Activated CD4-positive, alpha-beta T cell treated with anti-CD3 and anti-CD28 coated beads, Interleukin-2, amount 10 ng/mL, durations not matched to agents 24 days and 14 days (primary cell): ENCODE measurements around the gene AMOTL2. TPM values are rescaled to one million over a fixed set of nuclear protein-coding genes. Genes with fewer than 3 reads are reported as not detected.
A peak's percentile ranks its signal among the peaks of the same experiment; 100 is the strongest.

ENCODE experiments used
- DNase-seq: peaks from one replicate; pipeline ENCODE4 v3.0.0; 2022
- H3K27ac Mint-ChIP-seq: one replicate; pipeline ENCODE4 v1.8.0; 2022; ENCODE audit warnings: mild to moderate bottlenecking, mixed read lengths
- H3K27me3 Mint-ChIP-seq: one replicate; pipeline ENCODE4 v1.8.0; 2022; ENCODE audit warnings: mixed read lengths
- H3K36me3 Mint-ChIP-seq: one replicate; pipeline ENCODE4 v1.8.0; 2022; ENCODE audit warnings: low read depth, mild to moderate bottlenecking, mixed read lengths
- H3K4me1 Mint-ChIP-seq: one replicate; pipeline ENCODE4 v1.8.0; 2021; ENCODE audit warnings: mixed read lengths
- H3K4me3 Mint-ChIP-seq: one replicate; pipeline ENCODE4 v1.8.0; 2022; ENCODE audit warnings: mild to moderate bottlenecking, moderate library complexity, mixed read lengths
- H3K9me3 Mint-ChIP-seq: one replicate; pipeline ENCODE4 v1.8.0; 2021; ENCODE audit warnings: mixed read lengths
- intact Hi-C: fragments of 100-400 bp; cut with micrococcal nuclease; formaldehyde crosslinking; loops from one replicate; pipeline ENCODE4 v1.15.1; 2023
- total RNA-seq: library from RNA; stranded (reverse); gene quantifications from 2 replicates; pipeline ENCODE4 v1.2.3, GENCODE V29; 2022

AMOTL2 gene
- total RNA-seq, 1 donor from 2014 or later: not detected

- peaks cover 53% of the 10 kb centered on the region for H3K27me3 Mint-ChIP-seq
- no peak overlapping the region for H3K4me3 Mint-ChIP-seq
- no peak overlapping the region for H3K27ac Mint-ChIP-seq
- DNase-seq: no peak
- intact Hi-C loops: no loop called here
- H3K36me3 Mint-ChIP-seq: no peaks in the 10 kb centered on the region
- peaks cover 2% of the 10 kb centered on the region for H3K4me1 Mint-ChIP-seq
- no peaks in the 10 kb centered on the region for H3K9me3 Mint-ChIP-seq
Measured at GRCh38 chr3:134312072-134312872, 62.0 kb downstream of the AMOTL2 start.

DNA sequence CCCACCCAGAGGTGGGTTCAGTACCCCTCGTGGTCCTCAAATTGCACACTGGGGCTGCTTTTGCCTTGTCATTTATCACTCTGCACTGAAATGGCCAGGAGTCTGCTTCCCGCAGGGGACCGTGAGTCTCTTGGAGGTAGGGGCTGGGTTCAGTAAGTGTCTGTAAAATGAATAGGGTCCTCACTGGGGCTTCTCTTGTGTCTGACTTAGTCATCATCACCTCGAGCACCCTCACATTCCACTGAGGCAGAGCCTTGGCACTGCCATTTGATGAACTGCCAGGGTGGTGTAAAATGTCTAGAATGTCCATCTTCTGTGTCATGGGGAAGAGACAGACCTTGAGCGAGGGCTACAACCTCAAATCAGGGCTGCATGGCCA, 62.6 kb downstream of the AMOTL2 start:
- H3K4me3 Mint-ChIP-seq: no peak overlapping the region
- DNase-seq: no peak
- peaks cover 58% of the 10 kb centered on the region for H3K27me3 Mint-ChIP-seq
- H3K36me3 Mint-ChIP-seq: no peaks in the 10 kb centered on the region
- no peak overlapping the region for H3K27ac Mint-ChIP-seq
- no peaks in the 10 kb centered on the region for H3K9me3 Mint-ChIP-seq
- intact Hi-C loops: no loop called here
- peaks cover 2% of the 10 kb centered on the region for H3K4me1 Mint-ChIP-seq

- no peak for DNase-seq
- Mint-ChIP-seq H3K4me1 (peaks cover 2% of the 10 kb centered on the region), H3K27me3 (peaks cover 60% of the 10 kb centered on the region), H3K36me3 (no peaks in the 10 kb centered on the region), H3K4me3 (no peak overlapping the region), H3K27ac (no peak overlapping the region), H3K9me3 (no peaks in the 10 kb centered on the region)
- intact Hi-C loops: no loop called here
Measured at GRCh38 chr3:134311265-134311664, 63.0 kb downstream of the AMOTL2 start.

GRCh38 chr3:134309987-134310700, 64.1 kb downstream of the AMOTL2 start:
- no peak for DNase-seq
- no peak overlapping the region for H3K27ac Mint-ChIP-seq

DNA sequence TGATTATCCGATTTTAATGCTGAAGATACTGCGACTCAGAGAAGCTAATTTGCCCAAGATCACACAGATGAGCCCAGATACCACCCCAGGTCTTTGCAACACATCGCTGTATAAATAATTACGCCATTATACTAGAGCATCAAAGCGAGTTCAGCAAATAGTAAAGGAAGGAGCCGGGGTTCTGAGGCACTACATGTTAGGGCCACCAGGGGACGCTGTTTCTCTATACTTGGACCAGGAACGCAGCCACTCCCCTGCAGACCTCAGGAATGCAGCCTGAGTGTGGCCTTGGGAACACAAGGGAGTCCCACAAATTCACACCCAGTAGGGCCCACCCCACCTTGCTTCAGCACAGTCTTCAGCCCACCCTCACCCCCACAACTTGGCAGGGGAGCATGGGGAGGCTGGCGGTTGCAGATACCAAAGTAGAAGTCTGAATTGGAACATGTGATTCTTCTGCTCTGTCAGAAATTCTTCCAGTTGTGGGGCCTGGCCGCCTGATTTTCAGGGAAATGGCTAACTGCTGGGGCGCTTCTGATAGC, 65.8 kb downstream of the AMOTL2 start:
- Mint-ChIP-seq H3K36me3 (no peaks in the 10 kb centered on the region), H3K27me3 (peaks cover 70% of the 10 kb centered on the region), H3K4me1 (peaks cover 2% of the 10 kb centered on the region), H3K27ac (peak overlapping the region; percentile 4), H3K9me3 (no peaks in the 10 kb centered on the region), H3K4me3 (peak overlapping the region; percentile 29)
- intact Hi-C loops: loop anchor here (1.0 kb wide), 2 partner anchors 70 to 166 kb away; no protein-coding TSS in a partner anchor
- DNase-seq: peak; percentile 90

More at GRCh38 chr3:134309987-134310700, 64.1 kb downstream of the AMOTL2 start:
- Mint-ChIP-seq H3K9me3 (no peaks in the 10 kb centered on the region), H3K4me3 (no peak overlapping the region), H3K36me3 (no peaks in the 10 kb centered on the region), H3K4me1 (peaks cover 2% of the 10 kb centered on the region), H3K27me3 (peaks cover 67% of the 10 kb centered on the region)
- intact Hi-C loops: no loop called here

DNA sequence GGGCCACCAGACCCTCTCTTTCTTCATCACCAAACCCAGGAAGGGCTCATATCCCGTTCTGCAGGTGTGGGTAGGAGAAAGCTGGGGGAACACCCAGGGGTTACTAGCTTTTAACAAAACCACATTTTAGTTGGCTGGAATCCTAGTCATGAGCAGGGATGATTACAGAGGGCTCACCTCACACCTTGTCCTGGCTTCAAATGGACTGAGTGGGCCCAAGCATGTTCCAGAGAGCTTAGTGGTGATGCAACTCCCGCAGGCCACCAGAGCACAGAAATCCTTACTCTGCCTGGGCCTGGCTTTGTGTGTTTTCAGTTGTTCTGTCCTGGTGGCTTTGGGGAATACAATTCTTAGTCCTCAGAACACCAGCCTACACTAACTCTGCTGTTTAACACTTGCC, 66.8 kb downstream of the AMOTL2 start:
- no peak overlapping the region for H3K4me3 Mint-ChIP-seq
- peaks cover 73% of the 10 kb centered on the region for H3K27me3 Mint-ChIP-seq
- intact Hi-C loops: no loop called here
- no peak overlapping the region for H3K27ac Mint-ChIP-seq
- no peak for DNase-seq
- H3K4me1 Mint-ChIP-seq: peaks cover 2% of the 10 kb centered on the region
- no peaks in the 10 kb centered on the region for H3K36me3 Mint-ChIP-seq
- H3K9me3 Mint-ChIP-seq: no peaks in the 10 kb centered on the region

- no peak for DNase-seq
- peaks cover 2% of the 10 kb centered on the region for H3K4me1 Mint-ChIP-seq
Measured at GRCh38 chr3:134306320-134306719, 67.9 kb downstream of the AMOTL2 start.

More at GRCh38 chr3:134306320-134306719, 67.9 kb downstream of the AMOTL2 start:
- Mint-ChIP-seq H3K4me3 (no peak overlapping the region), H3K27ac (no peak overlapping the region), H3K27me3 (peaks cover 71% of the 10 kb centered on the region), H3K36me3 (no peaks in the 10 kb centered on the region), H3K9me3 (no peaks in the 10 kb centered on the region)
- intact Hi-C loops: no loop called here

Other genes starting within 250 kb of the AMOTL2 start
- 17.2 and 19.9 TPM in 2 replicates for gene RYK, start 123.6 kb downstream of the AMOTL2 start, total RNA-seq
- 29.7 and 30.0 TPM in 2 replicates for gene ANAPC13, start 111.5 kb upstream of the AMOTL2 start, total RNA-seq
- 18.6 and 20.5 TPM in 2 replicates for gene CEP63, start 111.6 kb upstream of the AMOTL2 start, total RNA-seq